ENCODE data around the gene AGAP5. TPM values are rescaled to one million over a fixed set of nuclear protein-coding genes. Genes with fewer than 3 reads are reported as not detected.

The AGAP5 gene
- total and polyA plus RNA-seq, 2 of the 8 experiments (the other 6 are each of a cell fraction or from before 2014, with no cell fraction given): 5.4 to 6.0 TPM

DNA sequence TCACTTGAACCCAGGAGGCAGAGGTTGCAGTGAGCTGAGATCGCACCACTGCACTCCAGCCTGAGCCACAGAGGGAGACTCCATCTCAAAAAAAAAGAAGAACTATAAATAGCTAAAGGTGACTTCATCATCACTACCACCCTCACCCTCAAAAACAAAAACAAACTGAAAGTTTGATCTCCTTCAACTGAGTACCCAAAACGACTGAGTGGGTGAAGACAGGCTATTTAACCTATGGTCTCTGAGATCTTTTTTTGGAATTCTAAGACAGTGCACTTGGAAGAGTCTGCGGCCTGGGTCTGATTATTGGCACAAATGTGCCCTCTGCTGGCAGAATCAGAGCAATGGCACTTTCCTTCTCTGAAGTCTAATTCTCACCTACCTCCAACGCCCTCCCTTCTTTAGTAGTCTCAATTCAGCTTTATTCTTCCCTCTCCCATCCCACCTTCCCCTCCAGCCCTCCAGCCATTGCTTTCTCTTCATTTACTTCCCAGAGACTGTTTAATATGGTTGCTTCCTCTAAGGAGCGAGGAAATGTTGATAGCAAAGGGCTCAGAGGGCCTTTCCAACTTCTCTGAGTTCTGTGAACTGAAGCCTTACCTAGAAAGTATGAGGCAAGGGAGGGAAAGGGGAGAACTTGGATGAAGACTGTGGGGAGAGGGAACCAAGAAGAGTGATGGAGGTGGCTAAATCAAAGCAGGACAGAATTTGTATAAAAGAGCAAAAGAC lies 53.7 kb downstream of the AGAP5 start (continued):
- TF ChIP-seq, protein P1, sequence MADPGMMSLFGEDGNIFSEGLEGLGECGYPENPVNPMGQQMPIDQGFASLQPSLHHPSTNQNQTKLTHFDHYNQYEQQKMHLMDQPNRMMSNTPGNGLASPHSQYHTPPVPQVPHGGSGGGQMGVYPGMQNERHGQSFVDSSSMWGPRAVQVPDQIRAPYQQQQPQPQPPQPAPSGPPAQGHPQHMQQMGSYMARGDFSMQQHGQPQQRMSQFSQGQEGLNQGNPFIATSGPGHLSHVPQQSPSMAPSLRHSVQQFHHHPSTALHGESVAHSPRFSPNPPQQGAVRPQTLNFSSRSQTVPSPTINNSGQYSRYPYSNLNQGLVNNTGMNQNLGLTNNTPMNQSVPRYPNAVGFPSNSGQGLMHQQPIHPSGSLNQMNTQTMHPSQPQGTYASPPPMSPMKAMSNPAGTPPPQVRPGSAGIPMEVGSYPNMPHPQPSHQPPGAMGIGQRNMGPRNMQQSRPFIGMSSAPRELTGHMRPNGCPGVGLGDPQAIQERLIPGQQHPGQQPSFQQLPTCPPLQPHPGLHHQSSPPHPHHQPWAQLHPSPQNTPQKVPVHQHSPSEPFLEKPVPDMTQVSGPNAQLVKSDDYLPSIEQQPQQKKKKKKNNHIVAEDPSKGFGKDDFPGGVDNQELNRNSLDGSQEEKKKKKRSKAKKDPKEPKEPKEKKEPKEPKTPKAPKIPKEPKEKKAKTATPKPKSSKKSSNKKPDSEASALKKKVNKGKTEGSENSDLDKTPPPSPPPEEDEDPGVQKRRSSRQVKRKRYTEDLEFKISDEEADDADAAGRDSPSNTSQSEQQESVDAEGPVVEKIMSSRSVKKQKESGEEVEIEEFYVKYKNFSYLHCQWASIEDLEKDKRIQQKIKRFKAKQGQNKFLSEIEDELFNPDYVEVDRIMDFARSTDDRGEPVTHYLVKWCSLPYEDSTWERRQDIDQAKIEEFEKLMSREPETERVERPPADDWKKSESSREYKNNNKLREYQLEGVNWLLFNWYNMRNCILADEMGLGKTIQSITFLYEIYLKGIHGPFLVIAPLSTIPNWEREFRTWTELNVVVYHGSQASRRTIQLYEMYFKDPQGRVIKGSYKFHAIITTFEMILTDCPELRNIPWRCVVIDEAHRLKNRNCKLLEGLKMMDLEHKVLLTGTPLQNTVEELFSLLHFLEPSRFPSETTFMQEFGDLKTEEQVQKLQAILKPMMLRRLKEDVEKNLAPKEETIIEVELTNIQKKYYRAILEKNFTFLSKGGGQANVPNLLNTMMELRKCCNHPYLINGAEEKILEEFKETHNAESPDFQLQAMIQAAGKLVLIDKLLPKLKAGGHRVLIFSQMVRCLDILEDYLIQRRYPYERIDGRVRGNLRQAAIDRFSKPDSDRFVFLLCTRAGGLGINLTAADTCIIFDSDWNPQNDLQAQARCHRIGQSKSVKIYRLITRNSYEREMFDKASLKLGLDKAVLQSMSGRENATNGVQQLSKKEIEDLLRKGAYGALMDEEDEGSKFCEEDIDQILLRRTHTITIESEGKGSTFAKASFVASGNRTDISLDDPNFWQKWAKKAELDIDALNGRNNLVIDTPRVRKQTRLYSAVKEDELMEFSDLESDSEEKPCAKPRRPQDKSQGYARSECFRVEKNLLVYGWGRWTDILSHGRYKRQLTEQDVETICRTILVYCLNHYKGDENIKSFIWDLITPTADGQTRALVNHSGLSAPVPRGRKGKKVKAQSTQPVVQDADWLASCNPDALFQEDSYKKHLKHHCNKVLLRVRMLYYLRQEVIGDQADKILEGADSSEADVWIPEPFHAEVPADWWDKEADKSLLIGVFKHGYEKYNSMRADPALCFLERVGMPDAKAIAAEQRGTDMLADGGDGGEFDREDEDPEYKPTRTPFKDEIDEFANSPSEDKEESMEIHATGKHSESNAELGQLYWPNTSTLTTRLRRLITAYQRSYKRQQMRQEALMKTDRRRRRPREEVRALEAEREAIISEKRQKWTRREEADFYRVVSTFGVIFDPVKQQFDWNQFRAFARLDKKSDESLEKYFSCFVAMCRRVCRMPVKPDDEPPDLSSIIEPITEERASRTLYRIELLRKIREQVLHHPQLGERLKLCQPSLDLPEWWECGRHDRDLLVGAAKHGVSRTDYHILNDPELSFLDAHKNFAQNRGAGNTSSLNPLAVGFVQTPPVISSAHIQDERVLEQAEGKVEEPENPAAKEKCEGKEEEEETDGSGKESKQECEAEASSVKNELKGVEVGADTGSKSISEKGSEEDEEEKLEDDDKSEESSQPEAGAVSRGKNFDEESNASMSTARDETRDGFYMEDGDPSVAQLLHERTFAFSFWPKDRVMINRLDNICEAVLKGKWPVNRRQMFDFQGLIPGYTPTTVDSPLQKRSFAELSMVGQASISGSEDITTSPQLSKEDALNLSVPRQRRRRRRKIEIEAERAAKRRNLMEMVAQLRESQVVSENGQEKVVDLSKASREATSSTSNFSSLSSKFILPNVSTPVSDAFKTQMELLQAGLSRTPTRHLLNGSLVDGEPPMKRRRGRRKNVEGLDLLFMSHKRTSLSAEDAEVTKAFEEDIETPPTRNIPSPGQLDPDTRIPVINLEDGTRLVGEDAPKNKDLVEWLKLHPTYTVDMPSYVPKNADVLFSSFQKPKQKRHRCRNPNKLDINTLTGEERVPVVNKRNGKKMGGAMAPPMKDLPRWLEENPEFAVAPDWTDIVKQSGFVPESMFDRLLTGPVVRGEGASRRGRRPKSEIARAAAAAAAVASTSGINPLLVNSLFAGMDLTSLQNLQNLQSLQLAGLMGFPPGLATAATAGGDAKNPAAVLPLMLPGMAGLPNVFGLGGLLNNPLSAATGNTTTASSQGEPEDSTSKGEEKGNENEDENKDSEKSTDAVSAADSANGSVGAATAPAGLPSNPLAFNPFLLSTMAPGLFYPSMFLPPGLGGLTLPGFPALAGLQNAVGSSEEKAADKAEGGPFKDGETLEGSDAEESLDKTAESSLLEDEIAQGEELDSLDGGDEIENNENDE (IDR thresholded peaks at IDR 0.05; ENCODE audit: insufficient replicate concordance, low read length): no peak
- TF ChIP-seq YY1 (IDR thresholded peaks at IDR 0.05; ENCODE audit: low read depth, low read length): 0 out of 2 replicates have a peak, but pooled peaks have one; percentile 41
- no peak for TF ChIP-seq BCL11A (IDR thresholded peaks at IDR 0.05; ENCODE audit: low read depth in 2 of 2, low read length in 2 of 2)
- TF ChIP-seq RXRA (IDR thresholded peaks at IDR 0.05; ENCODE audit: insufficient read depth, low read depth, low read length): no peak
- no peak for TF ChIP-seq RBBP5 (IDR thresholded peaks at IDR 0.05; ENCODE audit: borderline replicate concordance, low read depth, low read length)
- TF ChIP-seq, protein P2, sequence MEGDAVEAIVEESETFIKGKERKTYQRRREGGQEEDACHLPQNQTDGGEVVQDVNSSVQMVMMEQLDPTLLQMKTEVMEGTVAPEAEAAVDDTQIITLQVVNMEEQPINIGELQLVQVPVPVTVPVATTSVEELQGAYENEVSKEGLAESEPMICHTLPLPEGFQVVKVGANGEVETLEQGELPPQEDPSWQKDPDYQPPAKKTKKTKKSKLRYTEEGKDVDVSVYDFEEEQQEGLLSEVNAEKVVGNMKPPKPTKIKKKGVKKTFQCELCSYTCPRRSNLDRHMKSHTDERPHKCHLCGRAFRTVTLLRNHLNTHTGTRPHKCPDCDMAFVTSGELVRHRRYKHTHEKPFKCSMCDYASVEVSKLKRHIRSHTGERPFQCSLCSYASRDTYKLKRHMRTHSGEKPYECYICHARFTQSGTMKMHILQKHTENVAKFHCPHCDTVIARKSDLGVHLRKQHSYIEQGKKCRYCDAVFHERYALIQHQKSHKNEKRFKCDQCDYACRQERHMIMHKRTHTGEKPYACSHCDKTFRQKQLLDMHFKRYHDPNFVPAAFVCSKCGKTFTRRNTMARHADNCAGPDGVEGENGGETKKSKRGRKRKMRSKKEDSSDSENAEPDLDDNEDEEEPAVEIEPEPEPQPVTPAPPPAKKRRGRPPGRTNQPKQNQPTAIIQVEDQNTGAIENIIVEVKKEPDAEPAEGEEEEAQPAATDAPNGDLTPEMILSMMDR (IDR thresholded peaks at IDR 0.05; ENCODE audit: control extremely low read depth in 1 of 3, insufficient read depth in 1 of 3, low read depth in 1 of 3, low read length in 3 of 3): peak; percentile 43 to 84 (median 83)
- TF ChIP-seq CEBPB (IDR thresholded peaks at IDR 0.05; ENCODE audit: low read depth, low read length): no peak
